AG10803 (cell line): ENCODE measurements around the gene CCDC178.
"Not testable (repeated sequence)": the region's sequence is repeated elsewhere in the genome, so short reads cannot be mapped to it uniquely, and the experiment has no call there.

Experiments
- DNase-seq: peaks from one replicate; pipeline ENCODE4 v3.0.0; 2010; ENCODE audit warnings: low read depth
- H3K4me3 ChIP-seq: 2 replicates; pipeline ENCODE4 v1.5.1; 2011; ENCODE audit warnings: mild to moderate bottlenecking, low read length, control low read depth
- CTCF ChIP-seq: conservative IDR thresholded peaks from 2 replicates; pipeline ENCODE4 v1.5.1; 2011; ENCODE audit warnings: mild to moderate bottlenecking, low read length, control low read depth, inconsistent platforms

CCDC178 gene

GRCh38 chr18:33159151-33159550, 281.4 kb downstream of the CCDC178 start:
- H3K4me3 ChIP-seq: no peak overlapping the region
- no peak for TF ChIP-seq CTCF
- no peak for DNase-seq

GRCh38 chr18:33157893-33158292, 282.6 kb downstream of the CCDC178 start:
- TF ChIP-seq CTCF: no peak
- H3K4me3 ChIP-seq: no peak overlapping the region
- DNase-seq: no peak

GRCh38 chr18:33156906-33157470, 283.5 kb downstream of the CCDC178 start:
- DNase-seq: no peak
- TF ChIP-seq CTCF: no peak
- H3K4me3 ChIP-seq: no peak overlapping the region

GRCh38 chr18:33154049-33154448, 286.5 kb downstream of the CCDC178 start:
- no peak for TF ChIP-seq CTCF
- H3K4me3 ChIP-seq: no peak overlapping the region
- DNase-seq: no peak

GRCh38 chr18:33152376-33152775, 288.1 kb downstream of the CCDC178 start:
- DNase-seq: no peak
- TF ChIP-seq CTCF: no peak
- no peak overlapping the region for H3K4me3 ChIP-seq

- H3K4me3 ChIP-seq, DNase-seq: not testable (repeated sequence)
Measured at GRCh38 chr18:33147811-33148210, 292.7 kb downstream of the CCDC178 start.

- DNase-seq: no peak
- no peak overlapping the region for H3K4me3 ChIP-seq
- no peak for TF ChIP-seq CTCF
Measured at GRCh38 chr18:33146014-33146413, 294.5 kb downstream of the CCDC178 start.
